ENCODE data around the gene ZNF429. TPM values are rescaled to one million over a fixed set of nuclear protein-coding genes. Genes with fewer than 3 reads are reported as not detected.

ZNF429 gene
- total and polyA plus RNA-seq, 2 of the 4 experiments (the other 2 are of a cell fraction): 4.3 to 6.4 TPM

DNA sequence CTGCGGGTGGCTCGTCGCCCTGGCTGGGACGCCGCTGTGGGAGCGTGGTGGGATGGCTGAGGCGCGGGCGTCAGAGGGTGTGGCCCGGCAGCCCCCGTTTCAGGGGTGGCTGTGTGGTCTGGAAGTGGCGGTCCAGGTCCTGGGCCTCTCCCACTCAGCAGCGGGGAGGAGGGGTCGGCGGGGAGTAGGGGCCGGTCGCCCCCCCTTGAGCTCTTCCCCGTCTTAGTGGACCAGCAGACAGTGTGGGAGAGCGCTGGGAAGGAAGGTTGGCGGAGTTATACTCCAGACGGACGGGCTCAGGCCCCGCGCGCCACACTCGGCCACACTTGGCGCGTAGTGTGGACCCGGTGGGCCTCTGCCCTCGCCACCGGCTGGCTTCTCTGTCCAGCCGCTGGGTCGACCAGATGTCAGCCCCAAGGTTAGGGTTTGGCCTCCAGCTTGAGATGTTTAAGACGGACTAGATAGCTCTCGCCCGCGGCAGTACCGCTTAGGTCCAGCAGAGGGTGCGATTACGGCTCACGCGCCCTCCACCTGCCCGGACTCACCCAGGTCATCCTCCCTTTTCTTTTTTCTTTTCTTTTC lies 21.7 kb upstream of the ZNF429 start:
- Histone ChIP-seq H2AK5ac (ENCODE audit: low read depth, low read length) (no peak overlapping the region), H2BK120ac (ENCODE audit: low read depth, low read length) (no peak overlapping the region), H3K4me2 (ENCODE audit: low read depth, low read length) (no peak overlapping the region), H4K20me1 (ENCODE audit: insufficient read depth, low read length) (no peaks in the 10 kb centered on the region), H2BK15ac (ENCODE audit: low read depth, low read length) (no peak overlapping the region), H2BK5ac (ENCODE audit: low read depth, low read length, poor library complexity, severe bottlenecking) (no peak overlapping the region), H3K27ac (ENCODE audit: insufficient read depth, low read length) (no peak overlapping the region), H2AFZ (replicated peaks; ENCODE audit: low read length, poor library complexity) (no peak overlapping the region), H3K79me1 (ENCODE audit: low read depth in 1 of 2, low read length in 2 of 2) (no peaks in the 10 kb centered on the region), H3K23ac (ENCODE audit: low read depth, low read length) (no peak overlapping the region), H3K27me3 (ENCODE audit: control insufficient read depth, insufficient read depth, low read length) (no peaks in the 10 kb centered on the region), H3K18ac (ENCODE audit: low read depth, low read length) (no peak overlapping the region), H3K9me1 (ENCODE audit: insufficient read depth, low read length) (no peaks in the 10 kb centered on the region), H3K4me1 (ENCODE audit: control insufficient read depth, insufficient read depth, low read length) (no peaks in the 10 kb centered on the region), H3K9ac (ENCODE audit: low read depth, low read length) (no peak overlapping the region), H4K91ac (ENCODE audit: insufficient read depth, low read depth, low read length) (no peak overlapping the region), H3K56ac (ENCODE audit: extremely low read depth, insufficient read depth, low read length) (no peak overlapping the region), H3K4ac (ENCODE audit: low read depth, low read length) (no peak overlapping the region), H2BK20ac (ENCODE audit: low read depth, low read length) (no peak overlapping the region), H4K8ac (ENCODE audit: low read depth in 2 of 2, low read length in 2 of 2) (no peak overlapping the region), H4K5ac (ENCODE audit: low read depth, low read length) (no peak overlapping the region), H3K36me3 (ENCODE audit: control insufficient read depth, insufficient read depth, low read length) (no peaks in the 10 kb centered on the region), H2AK9ac (replicated peaks; ENCODE audit: low read depth, low read length, poor library complexity) (no peak overlapping the region), H3K9me3 (ENCODE audit: control insufficient read depth, insufficient read depth, low read length) (peaks cover 20% of the 10 kb centered on the region), H3K14ac (replicated peaks; ENCODE audit: low read depth, low read length) (no peak overlapping the region), H3K4me3 (ENCODE audit: insufficient read depth, low read depth, low read length) (no peak overlapping the region)
- dilution Hi-C loops (cut with HindIII; ENCODE audit: low sequenced_read_pairs, unreplicated experiment) (no loop called here), in situ Hi-C loops (cut with MboI; ENCODE audit: low sequenced_read_pairs) (no loop called here), intact Hi-C loops (cut with micrococcal nuclease) (no loop called here)
- DNase-seq (no peak), ATAC-seq (ENCODE audit: low read depth) (no peak)
- BruUV-seq (replicated peaks): no TSS peak
- CTCF ChIA-PET: no interaction called here
- no CpG with 5 or more reads among the region's 43 CpGs for WGBS, 2 experiments (ENCODE audit: extremely low coverage in 2 of 2, insufficient read length in 1 of 2)
- no peak for TF ChIP-seq MAZ (IDR thresholded peaks at IDR 0.05; ENCODE audit: borderline replicate concordance, low read depth, low read length)
- no peak for TF ChIP-seq RAD21 (IDR thresholded peaks at IDR 0.05; ENCODE audit: low read length)
- TF ChIP-seq SMC3 (IDR thresholded peaks at IDR 0.05; ENCODE audit: low read depth, low read length): no peak
- no peak for TF ChIP-seq CEBPB (IDR thresholded peaks at IDR 0.05; ENCODE audit: low read depth, low read length)
- TF ChIP-seq CHD1 (IDR thresholded peaks at IDR 0.05; ENCODE audit: low read depth, low read length): no peak
- no peak for TF ChIP-seq RFX5 (IDR thresholded peaks at IDR 0.05; ENCODE audit: low read depth, low read length)
- TF ChIP-seq MXI1 (IDR thresholded peaks at IDR 0.05; ENCODE audit: borderline replicate concordance, low read depth, low read length): no peak
- no peak for TF ChIP-seq MAFK (IDR thresholded peaks at IDR 0.05; ENCODE audit: low read depth, low read length)
- TF ChIP-seq RCOR1 (IDR thresholded peaks at IDR 0.05; ENCODE audit: insufficient replicate concordance, low read length): no peak
- TF ChIP-seq, protein P1, sequence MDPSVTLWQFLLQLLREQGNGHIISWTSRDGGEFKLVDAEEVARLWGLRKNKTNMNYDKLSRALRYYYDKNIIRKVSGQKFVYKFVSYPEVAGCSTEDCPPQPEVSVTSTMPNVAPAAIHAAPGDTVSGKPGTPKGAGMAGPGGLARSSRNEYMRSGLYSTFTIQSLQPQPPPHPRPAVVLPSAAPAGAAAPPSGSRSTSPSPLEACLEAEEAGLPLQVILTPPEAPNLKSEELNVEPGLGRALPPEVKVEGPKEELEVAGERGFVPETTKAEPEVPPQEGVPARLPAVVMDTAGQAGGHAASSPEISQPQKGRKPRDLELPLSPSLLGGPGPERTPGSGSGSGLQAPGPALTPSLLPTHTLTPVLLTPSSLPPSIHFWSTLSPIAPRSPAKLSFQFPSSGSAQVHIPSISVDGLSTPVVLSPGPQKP (IDR thresholded peaks at IDR 0.05; ENCODE audit: borderline replicate concordance, low read depth, low read length): no peak
- TF ChIP-seq BHLHE40 (IDR thresholded peaks at IDR 0.05; ENCODE audit: low read depth, low read length): no peak
- no peak for TF ChIP-seq NFE2L2 (IDR thresholded peaks at IDR 0.05; ENCODE audit: low read depth, low read length)
- POLR2A ChIA-PET (ENCODE audit: unreplicated experiment): no interaction called here
